Skin of body (tissue), 2 donors: Measurements from ENCODE around the gene SLC16A8. TPM values are rescaled to one million over a fixed set of nuclear protein-coding genes. Genes with fewer than 3 reads are reported as not detected.
A peak's percentile ranks its signal among the peaks of the same experiment; 100 is the strongest.
"Not testable (repeated sequence)": the region's sequence is repeated elsewhere in the genome, so short reads cannot be mapped to it uniquely, and the experiment has no call there.

Experiments used
- DNase-seq: peaks from one replicate; lab custom pipeline; 2025; lab: John Stamatoyannopoulos, UW
- total RNA-seq: library from RNA; depleted of rRNA; stranded (reverse); fragments of >200 nt; gene quantifications from one replicate; pipeline ENCODE4 v1.2.3, GENCODE V29; 2014

Gene SLC16A8
- total RNA-seq, 1 donor from 2014 or later: 0.69 TPM

DNA sequence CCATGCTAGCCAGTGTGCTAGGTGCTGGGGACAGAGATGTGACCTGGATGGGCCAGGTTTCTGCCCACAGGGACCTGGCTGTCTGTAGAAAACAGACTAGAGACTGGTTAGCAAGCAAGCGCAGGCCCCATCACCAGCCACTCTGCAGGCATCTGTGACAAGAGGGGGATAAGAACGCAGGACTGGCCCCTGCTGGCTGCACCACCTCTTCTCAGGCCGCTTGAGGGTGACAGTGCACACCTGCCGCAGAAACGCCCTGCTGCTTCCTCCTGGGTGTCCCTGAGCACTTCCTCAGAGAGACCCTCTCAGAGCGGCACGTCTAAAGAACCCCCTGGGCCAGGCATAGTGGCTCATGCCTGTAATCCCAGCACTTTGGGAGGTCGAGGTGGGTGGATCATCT lies 32.7 kb downstream of the SLC16A8 start:
- DNase-seq: no peak

DNA sequence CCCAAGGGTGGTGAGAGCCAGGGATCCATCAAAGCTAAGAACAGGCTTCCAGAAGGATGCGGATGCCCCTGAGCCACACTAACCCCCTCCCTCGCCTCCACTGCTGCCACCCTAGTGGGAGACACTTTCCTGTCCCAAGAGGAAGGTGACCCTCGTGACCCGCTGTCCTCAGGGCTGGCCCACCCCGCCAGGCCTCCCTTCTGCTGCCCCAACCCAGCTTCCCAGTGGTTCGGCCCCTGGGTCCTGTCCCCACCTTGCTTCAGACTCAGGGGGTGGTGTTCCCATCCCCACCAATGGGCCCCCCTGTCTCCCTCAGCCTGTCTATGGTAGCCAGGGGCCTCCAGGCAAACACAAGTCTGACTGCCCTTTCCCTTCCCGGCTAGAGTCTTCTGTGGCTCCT lies 33.3 kb downstream of the SLC16A8 start:
- DNase-seq: no peak

DNA sequence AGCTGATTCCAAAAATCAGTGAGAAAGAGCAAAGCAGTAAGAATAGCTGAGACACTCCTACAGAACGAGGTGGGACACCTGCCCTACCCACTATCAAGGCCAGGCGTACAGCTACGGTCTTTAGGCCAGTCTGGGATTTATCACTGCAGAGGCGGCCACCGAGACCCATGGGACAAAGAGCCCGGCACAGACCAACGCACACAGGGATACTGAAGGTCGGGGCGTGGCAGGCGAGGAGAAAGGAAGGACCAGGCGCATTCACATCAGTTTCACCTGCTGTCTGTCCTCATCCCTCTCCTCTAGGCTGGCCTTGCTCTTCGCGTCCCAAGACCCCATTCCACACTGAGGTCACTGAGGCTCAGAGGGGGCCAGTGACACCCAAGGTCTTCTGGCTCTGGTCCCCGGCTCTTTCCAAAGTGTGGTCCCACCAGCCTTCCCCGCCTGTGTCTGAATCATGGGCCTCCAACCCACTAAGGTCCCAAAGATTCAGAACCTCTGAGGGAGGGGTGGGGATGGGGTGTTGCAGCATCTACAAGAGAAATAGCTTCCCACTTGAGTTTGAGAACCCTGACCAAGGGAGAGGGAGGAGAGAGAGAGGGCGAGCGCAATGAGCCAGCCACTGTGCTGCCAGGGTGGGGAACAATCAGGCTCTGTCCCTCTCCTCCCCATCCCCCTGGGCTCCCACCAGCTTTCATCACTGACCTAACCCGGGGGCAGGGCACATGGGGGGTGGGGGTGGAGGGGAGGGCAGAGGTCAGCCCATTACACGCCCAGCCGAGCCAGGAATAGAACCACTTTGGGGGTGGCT lies 34.0 kb downstream of the SLC16A8 start:
- no peak for DNase-seq

DNA sequence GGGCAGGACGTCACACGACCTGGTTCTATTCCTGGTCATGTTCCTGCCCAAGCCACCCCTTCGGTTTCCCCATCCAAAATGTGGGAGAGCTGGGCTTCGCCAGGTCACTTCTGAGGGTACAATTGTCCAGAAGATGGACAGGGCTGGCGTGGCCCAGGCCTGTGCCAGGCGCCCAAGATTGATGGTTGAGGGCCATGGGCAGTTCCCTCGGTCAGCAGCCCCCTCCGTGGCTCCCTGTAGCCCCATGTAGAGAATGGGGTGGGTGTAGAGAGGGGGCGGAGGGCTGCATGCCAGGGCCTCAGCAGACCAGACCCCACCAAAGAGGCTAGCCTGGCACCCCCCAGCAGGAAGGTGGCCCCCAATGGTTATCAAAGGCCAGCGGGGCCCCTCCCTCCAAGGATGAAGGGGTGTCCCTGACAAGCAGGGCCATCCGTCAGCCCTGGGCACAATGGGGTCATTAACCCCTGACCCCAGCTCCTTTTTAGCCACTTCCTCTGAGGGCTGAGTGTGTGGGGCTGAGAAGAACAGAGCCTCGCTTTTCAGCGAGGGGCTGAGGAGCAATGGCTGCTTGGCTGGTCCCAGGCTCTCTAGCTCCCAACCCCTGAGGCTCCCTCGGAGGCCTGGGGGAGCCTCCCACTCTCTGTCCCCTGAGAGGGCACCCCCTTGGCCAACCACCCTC lies 37.8 kb downstream of the SLC16A8 start:
- no peak for DNase-seq

DNA sequence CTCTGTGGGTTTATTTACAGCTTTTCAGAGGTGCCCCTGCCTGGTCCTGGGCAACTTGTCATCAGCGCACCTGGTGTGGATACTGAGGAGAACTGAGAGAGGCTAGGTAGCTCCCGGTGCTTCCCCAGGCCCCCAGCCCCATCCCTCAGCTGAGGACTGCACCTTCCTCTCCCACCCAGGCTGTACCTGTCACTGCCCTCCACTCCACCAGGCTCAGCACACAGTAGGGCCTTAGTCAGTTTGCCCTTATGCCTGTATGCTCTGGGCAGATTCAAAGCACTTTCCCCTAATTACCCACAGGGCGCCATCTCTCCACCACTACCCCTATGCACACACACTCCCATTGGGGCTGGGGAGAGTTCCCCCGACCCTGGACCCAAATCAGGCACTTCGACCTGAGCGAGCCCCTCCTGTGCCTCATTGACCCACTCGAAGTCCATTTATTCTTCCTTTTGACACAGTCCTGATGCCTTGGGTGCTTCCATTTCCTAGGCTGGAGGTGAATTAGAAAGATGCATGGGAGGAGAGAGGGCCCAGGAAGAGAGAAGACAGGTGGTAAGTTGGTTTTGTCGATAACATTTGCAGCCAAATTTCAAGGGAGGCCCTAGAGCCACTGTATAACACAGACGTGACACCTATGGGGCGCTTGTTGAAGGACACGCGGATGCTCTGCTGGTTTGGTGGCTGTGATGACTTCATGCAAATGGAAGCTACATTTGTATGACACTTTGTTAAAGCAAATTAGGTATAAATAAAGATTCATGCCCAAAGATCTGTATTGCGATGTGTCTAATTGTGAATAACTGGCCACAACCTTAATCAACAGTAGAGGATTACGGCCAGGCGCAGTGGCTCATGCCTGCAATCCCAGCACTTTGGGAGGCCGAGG lies 40.6 kb downstream of the SLC16A8 start:
- DNase-seq: no peak

DNA sequence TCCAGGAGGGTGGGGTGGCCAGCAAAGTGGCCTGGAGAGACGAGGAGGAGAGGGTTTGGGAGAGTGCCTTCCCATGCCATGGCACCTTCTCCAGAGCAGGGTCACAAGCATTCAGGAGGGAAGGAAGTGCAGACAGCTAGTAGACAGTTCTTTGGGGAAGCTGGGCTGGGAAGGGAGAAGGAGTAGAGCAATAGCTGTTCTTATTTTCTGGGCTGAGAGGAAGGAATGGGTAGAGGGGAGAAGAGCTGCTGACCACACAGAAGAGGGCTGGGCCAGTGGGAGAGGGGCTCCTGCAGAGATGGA lies 41.5 kb downstream of the SLC16A8 start:
- no peak for DNase-seq

DNA sequence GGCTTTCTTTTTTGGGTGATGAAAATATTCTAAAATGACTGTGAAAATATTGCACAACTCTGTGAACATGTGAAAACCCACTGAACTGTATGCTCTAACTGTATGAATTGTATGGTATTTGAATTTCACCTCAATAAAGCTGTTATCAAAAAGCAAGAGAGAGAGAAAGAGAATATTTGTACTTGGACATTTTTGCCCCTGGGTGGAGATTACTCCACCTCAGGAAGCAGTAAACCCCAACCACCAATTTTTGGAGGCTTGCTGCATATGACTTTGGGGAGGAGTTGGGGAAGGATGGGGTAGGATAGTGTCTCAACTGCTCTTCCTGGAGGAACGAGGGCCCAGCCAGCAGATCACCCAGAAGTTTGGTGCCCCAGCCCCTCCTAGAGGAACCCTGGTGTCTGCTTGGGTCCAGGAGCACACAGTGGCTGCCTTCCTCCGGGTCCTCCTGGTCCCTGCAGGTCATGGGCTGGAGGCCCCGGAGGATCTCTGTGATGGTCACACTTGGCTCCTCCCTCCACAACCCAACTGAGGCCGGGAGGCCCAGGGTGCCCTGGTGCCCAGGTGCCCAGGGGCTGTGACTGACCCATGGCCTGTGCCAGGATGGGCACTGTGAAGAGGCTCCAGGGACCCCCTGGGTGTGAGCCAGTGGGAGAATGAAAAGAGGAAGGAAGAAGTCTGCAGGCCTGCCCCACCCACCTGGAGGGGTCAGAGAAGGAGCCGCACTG lies 42.1 kb downstream of the SLC16A8 start:
- DNase-seq: no peak

DNA sequence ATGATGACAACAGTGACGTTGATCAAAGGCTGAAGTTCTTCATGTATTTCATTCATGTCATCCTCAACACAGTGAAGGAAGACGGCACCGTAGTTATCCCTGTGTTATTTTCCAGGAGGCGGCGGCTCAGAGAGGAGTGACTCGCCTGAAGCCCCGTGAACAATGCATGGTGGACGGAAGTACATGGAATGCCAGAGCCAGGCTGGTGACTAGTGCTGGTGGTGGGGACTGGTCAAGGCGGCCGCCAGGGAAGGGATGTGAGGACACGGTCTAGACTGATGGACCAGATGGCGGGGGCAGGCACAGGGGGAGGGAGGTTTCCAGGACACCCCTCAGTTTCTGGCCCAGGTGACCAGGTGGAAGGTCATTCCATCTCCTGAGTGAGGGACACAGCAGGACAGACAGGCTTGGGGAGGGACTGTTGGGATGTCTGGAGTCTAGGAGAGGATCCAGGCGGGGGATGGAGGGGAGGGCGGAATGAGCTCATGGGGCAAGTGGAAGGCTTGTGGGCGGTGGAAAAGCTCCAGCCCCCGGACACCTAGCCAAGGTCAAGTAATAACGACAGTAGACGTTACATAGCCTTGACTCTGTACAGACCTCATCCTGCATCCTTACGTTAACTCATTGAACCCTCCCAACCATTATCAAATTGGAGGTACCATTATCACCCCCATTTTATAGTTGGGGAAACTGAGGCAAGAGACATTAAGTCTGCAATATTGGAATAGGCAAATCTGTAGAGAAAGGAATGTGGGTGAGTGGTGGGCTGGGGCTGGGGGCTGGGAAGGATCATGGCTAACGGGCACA lies 42.8 kb downstream of the SLC16A8 start:
- no peak for DNase-seq

DNA sequence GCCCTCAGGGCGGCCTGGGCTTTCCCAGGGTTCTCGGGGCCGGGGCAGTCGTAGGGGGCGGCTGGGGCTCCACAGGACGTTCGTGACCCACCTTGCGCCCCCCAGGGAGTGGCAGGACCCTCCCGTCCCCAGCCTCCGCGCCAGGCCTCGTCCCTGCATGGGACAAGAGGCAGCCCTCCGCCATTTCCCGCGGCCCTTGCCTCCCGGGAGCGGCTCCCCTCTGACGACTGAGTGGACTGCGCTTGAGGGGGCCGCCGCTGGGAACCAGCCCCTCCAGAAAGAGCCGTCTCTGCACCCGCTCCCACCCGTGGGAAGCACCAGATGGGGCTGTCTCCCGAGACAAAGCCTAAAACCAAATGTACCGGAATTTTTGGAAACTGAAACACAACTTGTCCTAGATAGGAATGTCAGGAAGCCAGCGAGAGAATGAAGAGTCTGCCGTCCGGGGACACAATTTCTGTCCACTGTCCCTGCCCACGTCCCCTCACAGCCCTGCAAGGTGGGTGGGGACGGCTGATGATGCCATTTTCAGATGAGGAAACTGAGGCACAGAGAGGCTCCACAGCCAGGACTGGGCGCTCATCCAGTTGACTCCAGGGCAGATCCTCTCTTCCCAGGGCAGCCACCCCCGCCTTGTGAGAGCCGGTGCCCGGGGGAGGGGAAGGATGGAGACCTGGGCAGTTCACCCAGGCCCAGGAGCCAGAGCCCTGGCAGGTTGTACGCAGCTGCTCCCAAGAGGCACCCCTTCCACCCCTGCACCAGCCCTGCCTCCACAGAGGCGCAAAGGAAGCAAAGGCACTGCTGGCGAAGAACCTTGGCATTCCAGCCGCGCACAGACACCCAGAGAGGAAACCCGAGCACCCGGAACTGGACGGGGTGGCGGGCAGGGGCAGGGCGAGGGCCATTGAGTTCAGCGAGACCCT lies 44.8 kb downstream of the SLC16A8 start:
- DNase-seq: no peak

DNA sequence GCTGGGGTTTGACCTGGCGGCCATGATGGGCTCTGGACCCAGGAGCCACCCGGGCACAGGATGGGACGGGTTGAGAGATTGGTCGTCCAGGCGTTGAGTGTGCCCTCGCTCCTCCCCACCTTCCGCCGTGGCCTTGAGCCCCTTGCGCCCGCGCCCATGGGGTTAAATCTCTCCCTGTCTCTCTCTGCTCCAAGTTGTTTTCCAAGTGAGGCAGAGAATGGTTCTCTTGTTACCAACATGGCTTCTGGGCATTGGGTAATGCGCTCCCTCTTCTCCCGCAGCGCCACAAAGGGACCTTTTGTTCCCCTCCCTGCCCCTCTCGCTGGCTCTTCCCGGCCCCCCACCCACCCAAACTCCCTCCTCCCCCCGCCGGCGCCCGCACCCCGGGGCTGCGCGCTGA lies 45.6 kb downstream of the SLC16A8 start:
- DNase-seq: no peak

DNA sequence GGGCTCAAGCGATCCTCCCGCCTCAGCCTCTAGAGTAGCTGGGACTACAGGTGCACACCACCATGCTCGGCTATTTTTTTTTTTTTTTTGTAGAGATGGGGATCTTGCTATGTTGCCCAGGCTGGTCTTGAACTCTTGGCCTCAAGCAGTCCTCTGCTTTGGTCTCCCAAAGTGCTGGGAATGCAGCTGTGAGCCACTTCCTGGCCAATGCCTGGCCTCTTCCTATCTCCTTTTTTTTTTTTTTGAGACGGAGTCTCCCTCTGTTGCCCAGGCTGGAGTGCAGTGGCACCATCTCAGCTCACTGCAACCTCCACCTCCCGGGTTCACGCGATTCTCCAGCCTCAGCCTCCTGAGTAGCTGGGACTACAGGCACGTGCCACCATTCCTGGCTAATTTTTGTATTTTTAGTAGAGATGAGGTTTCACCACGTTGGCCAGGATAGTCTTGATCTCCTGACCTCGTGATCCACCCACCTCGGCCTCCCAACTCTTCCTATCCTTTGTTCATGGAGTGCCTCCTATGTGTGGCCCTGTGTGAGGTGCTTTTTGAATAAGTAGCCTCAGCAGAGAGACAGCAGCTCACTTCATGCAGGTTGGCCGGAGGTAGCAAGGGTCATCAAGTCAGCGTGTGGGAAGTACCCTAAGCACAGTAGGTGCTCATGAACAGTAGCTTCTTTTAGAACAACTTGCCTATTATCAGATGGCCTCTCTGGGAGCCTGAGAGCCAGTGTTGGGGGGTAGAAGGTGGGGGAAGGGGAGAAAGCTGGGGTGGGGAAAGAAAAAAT lies 46.4 kb downstream of the SLC16A8 start:
- DNase-seq: not testable (repeated sequence)

DNA sequence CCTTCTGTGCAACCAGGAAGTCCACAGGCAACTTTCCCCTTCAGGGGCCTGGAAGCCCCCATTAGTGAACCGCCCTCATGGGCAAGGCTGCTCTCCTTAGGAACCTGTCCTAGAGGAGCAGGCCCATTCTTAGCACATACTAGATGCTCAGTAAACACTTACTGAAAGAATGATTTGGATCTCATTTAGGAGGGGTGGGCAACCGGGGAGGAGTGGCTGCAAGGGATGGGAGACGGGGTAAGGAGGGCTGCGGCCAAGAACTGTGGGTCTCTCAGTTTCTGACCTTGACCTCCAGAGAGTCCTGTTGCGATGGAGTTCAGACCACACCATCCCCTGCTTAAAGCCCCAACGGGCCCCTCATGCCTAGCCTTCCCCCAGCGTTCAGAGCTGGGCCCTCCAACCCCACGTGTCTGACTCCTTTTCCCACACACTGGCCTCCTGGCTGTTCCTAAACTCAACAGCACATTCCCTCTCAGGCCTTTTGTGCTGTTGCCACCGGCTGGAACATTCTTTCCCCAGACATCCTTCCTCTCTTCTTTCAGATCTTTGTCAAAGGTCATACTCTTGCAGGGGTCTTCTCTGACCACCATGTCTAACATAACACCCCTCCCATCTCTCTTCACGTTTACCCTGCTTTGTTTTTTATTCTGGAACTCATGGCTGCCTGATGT lies 47.5 kb downstream of the SLC16A8 start:
- no peak for DNase-seq

DNA sequence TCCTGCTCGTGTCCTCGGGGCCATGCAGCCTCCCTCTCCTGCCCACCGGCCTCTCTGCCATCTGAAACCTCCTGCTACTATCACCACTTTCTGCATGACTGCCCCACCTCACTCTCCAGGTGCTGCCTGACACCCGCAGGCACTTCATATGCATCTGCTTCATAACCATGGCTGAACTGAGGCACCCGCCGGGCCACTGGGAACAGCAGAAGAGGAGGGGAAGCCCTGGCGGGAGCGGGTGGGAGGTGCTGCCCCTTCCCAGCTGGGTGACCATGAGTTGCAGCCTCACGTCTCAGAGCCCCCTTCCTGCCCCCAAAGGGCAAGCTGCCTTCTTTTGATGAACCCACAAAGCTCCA lies 48.5 kb downstream of the SLC16A8 start:
- DNase-seq: no peak

DNA sequence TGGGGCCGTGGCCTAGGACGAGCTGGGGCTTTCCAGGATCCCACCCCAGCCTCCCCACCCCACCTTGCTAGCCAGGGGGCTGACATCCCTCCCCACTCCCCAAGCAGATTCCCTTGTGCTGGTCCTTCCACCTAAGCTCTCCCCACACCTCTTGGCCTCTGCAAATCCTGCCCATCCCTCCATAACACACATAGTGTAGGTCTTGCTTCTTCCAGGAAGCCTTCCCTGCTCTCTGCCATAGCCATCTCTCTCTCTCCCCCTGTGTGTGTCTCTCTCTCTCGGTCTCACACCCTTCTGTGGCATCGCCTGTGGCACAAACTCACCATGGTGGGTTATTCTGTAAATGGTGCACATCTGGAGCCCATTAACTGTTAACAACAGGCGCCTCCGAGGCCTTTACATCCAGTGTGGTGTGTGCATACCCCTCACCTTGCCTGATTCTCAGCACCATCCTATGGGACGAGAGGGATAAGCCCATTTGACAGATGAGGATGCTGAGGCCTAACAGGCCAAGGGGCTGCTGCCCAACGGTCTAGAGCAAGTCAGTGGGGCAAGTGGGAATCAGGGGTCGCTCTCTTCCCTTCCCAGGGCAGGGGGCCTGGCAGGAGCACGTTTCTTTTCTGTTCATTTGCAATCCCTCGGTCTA lies 49.0 kb downstream of the SLC16A8 start:
- no peak for DNase-seq

DNA sequence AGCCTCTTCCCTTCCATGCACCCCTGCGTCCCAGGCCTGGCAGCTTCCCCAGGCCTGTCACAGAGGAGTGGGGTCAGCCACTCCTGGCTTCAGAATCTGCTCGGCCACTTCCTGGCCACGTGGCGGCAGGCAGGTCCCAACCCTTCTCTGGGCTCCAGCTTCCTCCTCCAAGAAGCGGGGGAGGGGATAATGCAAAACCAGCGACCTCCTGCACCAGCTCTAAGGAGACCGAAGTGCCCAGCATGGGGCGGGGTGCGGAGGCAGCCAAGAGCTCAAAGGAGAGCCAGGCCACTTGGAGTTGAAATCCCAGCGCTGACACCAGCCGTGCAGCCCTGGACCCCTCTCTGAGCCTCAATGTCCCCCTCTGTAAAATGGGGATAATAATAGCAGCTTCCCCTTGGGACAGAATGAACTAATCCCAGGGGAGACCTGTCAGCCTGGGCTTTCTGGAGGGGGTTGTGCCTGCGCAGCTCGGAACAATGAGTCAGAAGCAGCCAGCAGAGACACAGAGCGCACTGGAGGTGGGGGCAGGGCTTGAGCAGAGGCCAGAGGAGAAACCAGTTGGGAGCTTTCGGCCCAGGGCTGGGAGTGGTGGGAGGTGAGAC lies 49.6 kb downstream of the SLC16A8 start:
- peak; percentile 45 for DNase-seq

DNA sequence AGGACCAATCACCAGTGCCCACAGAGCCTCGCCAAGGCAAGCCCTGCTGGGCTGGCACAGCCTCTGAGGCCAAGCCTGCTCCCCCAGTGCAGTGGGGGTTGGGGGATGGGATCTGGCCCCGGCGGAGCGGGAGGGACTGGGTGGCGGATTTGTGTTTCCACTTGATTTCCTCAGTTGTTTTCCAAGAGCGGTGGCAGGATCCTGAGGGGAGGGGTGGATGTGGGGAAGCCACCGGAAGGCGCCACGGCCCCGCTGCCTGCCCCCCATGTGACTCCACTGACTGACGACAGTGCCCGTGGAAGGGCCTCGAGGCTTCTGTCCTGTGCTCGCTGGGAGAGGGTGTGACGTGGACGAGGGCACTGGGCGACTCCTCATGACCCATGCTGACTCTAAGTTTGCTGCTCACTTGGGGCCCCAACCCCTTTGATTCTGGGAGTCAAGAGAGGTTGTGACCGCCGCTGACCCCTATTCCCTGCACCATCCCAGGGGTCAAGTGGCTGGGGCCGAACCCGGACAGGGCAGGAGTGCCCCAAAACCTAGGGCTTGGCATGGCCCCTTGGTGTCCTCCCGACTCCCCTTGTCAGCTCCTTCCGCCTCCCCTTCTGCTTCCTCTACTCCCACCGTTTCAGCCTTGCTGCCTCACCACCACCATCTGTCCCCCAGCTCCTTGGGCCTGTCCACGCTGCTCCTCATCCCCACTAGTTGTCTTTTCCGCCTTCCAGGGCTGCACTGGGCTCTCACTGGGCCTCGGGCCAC lies 50.3 kb downstream of the SLC16A8 start:
- DNase-seq: no peak
